HEK293 (cell line): Measurements from ENCODE around the gene PACS1.
A peak's percentile ranks its signal among the peaks of the same experiment; 100 is the strongest.

Experiments
- CTCF ChIA-PET: fragments of 350-600 bp; formaldehyde crosslinking; extraction: SDS; loops from one replicate; lab custom pipeline; 2021; ENCODE audit warnings: antibody characterized with exemption; lab: Yijun Ruan, JAX
- POLR2A ChIA-PET: fragments of 300-600 bp; formaldehyde crosslinking; extraction: SDS; loops from one replicate; lab custom pipeline; 2020; ENCODE audit warnings: antibody characterized with exemption, inconsistent platforms; lab: Yijun Ruan, JAX
- H3K27ac ChIP-seq: fragments of 200-500 bp; sonication (Bioruptor generic); 2 replicates; pipeline ENCODE4 v1.5.1; 2014; ENCODE audit warnings: low read depth, low read length, control low read depth, inconsistent platforms; ENCODE audit errors: extremely low read depth
- H3K36me3 ChIP-seq, 2 experiments: fragments of 200-500 bp in 1 of 2; sonication (Bioruptor generic) in 1 of 2; 1 replicate in 1 of 2; 2 replicates in 1 of 2; pipeline ENCODE4 v1.5.1; 2014 to 2017; ENCODE audit warnings: inconsistent platforms in 2 of 2, low read length in 2 of 2; ENCODE audit not compliant: control insufficient read depth in 2 of 2, insufficient read depth in 1 of 2
- H3K4me1 ChIP-seq: fragments of 200-500 bp; sonication (Bioruptor generic); 2 replicates; pipeline ENCODE4 v1.5.1; 2014; ENCODE audit warnings: mild to moderate bottlenecking, low read length, inconsistent platforms; ENCODE audit not compliant: control insufficient read depth, insufficient read depth
- H3K4me3 ChIP-seq: 2 replicates; pipeline ENCODE4 v1.5.1; 2011; ENCODE audit warnings: low read depth, mild to moderate bottlenecking, control low read depth, low read length, moderate library complexity
- H3K9me3 ChIP-seq: fragments of 200-500 bp; sonication (Bioruptor generic); 2 replicates; pipeline ENCODE4 v1.5.1; 2014; ENCODE audit warnings: low read depth, low read length, inconsistent platforms; ENCODE audit not compliant: control insufficient read depth, insufficient read depth
- BCL11A ChIP-seq: fragments of 450-650 bp; formaldehyde crosslinking; IDR thresholded peaks from 2 replicates; pipeline ENCODE4 v1.5.1; 2016; ENCODE audit warnings: low read depth, missing biosample characterization, missing genetic modification characterization
- GFI1B ChIP-seq: fragments of 450-650 bp; formaldehyde crosslinking; IDR thresholded peaks from 2 replicates; pipeline ENCODE4 v1.5.1; 2016; ENCODE audit warnings: missing biosample characterization, missing genetic modification characterization
- HOXA7 ChIP-seq: sonication (generic); formaldehyde crosslinking; IDR thresholded peaks from 2 replicates; pipeline ENCODE4 v1.8.1; 2022; ENCODE audit warnings: missing genetic modification reagents, borderline replicate concordance
- HOXC10 ChIP-seq: sonication (generic); formaldehyde crosslinking; IDR thresholded peaks from 2 replicates; pipeline ENCODE4 v1.8.1; 2023; ENCODE audit warnings: mild to moderate bottlenecking, missing genetic modification reagents
- MZF1 ChIP-seq: fragments of 450-650 bp; formaldehyde crosslinking; IDR thresholded peaks from 2 replicates; pipeline ENCODE4 v1.5.1; 2017; ENCODE audit warnings: missing biosample characterization, missing genetic modification characterization, borderline replicate concordance
- SCRT2 ChIP-seq: fragments of 450-650 bp; formaldehyde crosslinking; IDR thresholded peaks from 2 replicates; pipeline ENCODE4 v1.5.1; 2016; ENCODE audit warnings: missing biosample characterization, missing genetic modification characterization
- ZBTB6 ChIP-seq: fragments of 450-650 bp; formaldehyde crosslinking; IDR thresholded peaks from 2 replicates; pipeline ENCODE4 v1.5.1; 2017; ENCODE audit warnings: missing biosample characterization, missing genetic modification characterization
- ZBTB8A ChIP-seq: fragments of 450-650 bp; formaldehyde crosslinking; IDR thresholded peaks from 2 replicates; pipeline ENCODE4 v1.5.1; 2016; ENCODE audit warnings: missing biosample characterization, missing genetic modification characterization
- ZIC2 ChIP-seq: fragments of 450-650 bp; formaldehyde crosslinking; IDR thresholded peaks from 2 replicates; pipeline ENCODE4 v1.5.1; 2016; ENCODE audit warnings: missing biosample characterization, missing genetic modification characterization
- ZNF121 ChIP-seq: fragments of 450-650 bp; formaldehyde crosslinking; IDR thresholded peaks from 2 replicates; pipeline ENCODE4 v1.5.1; 2016; ENCODE audit warnings: missing biosample characterization, missing genetic modification characterization
- ZNF274 ChIP-seq, 2 experiments: fragments of 200-500 bp in 1 of 2; fragments of 450-650 bp in 1 of 2; sonication (Bioruptor generic) in 1 of 2; formaldehyde crosslinking in 1 of 2; IDR thresholded peaks; 2 replicates each; pipeline versions ENCODE4 v1.5.1 to v1.6.1; 2014 to 2016; ENCODE audit warnings: borderline replicate concordance in 1 of 2, inconsistent platforms in 1 of 2, low read length in 1 of 2, missing biosample characterization in 1 of 2, missing genetic modification characterization in 1 of 2
- ZNF292 ChIP-seq: fragments of 450-650 bp; formaldehyde crosslinking; IDR thresholded peaks from 2 replicates; pipeline ENCODE4 v1.5.1; 2016; ENCODE audit warnings: low read depth, missing biosample characterization, missing genetic modification characterization, borderline replicate concordance
- ZNF560 ChIP-seq: fragments of 450-650 bp; formaldehyde crosslinking; IDR thresholded peaks from 2 replicates; pipeline ENCODE4 v1.5.1; 2017; ENCODE audit warnings: missing biosample characterization, missing genetic modification characterization, borderline replicate concordance
- ZNF571 ChIP-seq: fragments of 450-650 bp; formaldehyde crosslinking; IDR thresholded peaks from 2 replicates; pipeline ENCODE4 v1.5.0; 2017; ENCODE audit warnings: missing biosample characterization, missing genetic modification characterization
- ZNF600 ChIP-seq: fragments of 450-650 bp; formaldehyde crosslinking; IDR thresholded peaks from 2 replicates; pipeline ENCODE4 v1.5.1; 2016; ENCODE audit warnings: missing biosample characterization, missing genetic modification characterization
- ZNF623 ChIP-seq: fragments of 450-650 bp; formaldehyde crosslinking; IDR thresholded peaks from 2 replicates; pipeline ENCODE4 v1.5.1; 2016; ENCODE audit warnings: missing biosample characterization, missing genetic modification characterization
- ZNF707 ChIP-seq: fragments of 450-650 bp; formaldehyde crosslinking; IDR thresholded peaks from 2 replicates; pipeline ENCODE4 v1.5.1; 2016; ENCODE audit warnings: missing biosample characterization, missing genetic modification characterization
- ZNF792 ChIP-seq: fragments of 450-650 bp; formaldehyde crosslinking; IDR thresholded peaks from 2 replicates; pipeline ENCODE4 v1.5.1; 2016; ENCODE audit warnings: missing biosample characterization, missing genetic modification characterization

The PACS1 gene

GRCh38 chr11:66218846-66219620 lies 149.0 kb downstream of the PACS1 start:
- TF ChIP-seq HOXC10 (CRISPR knock-in tag) (no peak), HOXA7 (CRISPR knock-in tag) (no peak), MZF1 (tag by site-specific recombination) (no peak)
- TF ChIP-seq, all 188 proteins: peak for 0
- Histone ChIP-seq H3K27ac (no peak overlapping the region), H3K9me3 (no peaks in the 10 kb centered on the region), H3K4me1 (no peaks in the 10 kb centered on the region), H3K4me3 (no peak overlapping the region), H3K36me3 (peaks cover 0 to 55% of the 10 kb centered on the region in 2 experiments; a peak in 1 of 3 replicates)
- POLR2A ChIA-PET = no interaction called here
- CTCF ChIA-PET = interaction anchor here (0.8 to 2.4 kb wide), 3 partner anchors 39 to 64 kb away, joined by 4 to 6 read pairs (median 4); no protein-coding TSS in a partner anchor

- H3K4me3 ChIP-seq = no peak overlapping the region
- H3K27ac ChIP-seq = no peak overlapping the region
- H3K9me3 ChIP-seq = no peaks in the 10 kb centered on the region
- H3K36me3 ChIP-seq = peaks cover 0 to 64% of the 10 kb centered on the region in 2 experiments; a peak in 1 of 3 replicates
- TF ChIP-seq ZNF792 (no peak), ZNF571 (tag by site-specific recombination) (no peak), ZNF292 (no peak)
- TF ChIP-seq, all 188 proteins: peak for 0
- ChIA-PET POLR2A (no interaction called here), CTCF (interaction anchor here (0.6 to 2.4 kb wide), 7 partner anchors 14 to 1557 kb away, joined by 3 to 6 read pairs (median 4); no protein-coding TSS in a partner anchor)
- H3K4me1 ChIP-seq = no peaks in the 10 kb centered on the region
Observed at GRCh38 chr11:66219846-66220565, 149.9 kb downstream of the PACS1 start.

- no peaks in the 10 kb centered on the region for H3K4me1 ChIP-seq
- H3K36me3 ChIP-seq = peaks cover 0 to 66% of the 10 kb centered on the region in 2 experiments; a peak in 1 of 3 replicates
- ChIA-PET POLR2A (no interaction called here), CTCF (interaction anchor here (0.6 to 1.3 kb wide), 5 partner anchors 14 to 1557 kb away, joined by 3 to 5 read pairs (median 3); no protein-coding TSS in a partner anchor)
- H3K9me3 ChIP-seq = no peaks in the 10 kb centered on the region
- no peak overlapping the region for H3K4me3 ChIP-seq
- TF ChIP-seq ZBTB8A (tag by site-specific recombination) (no peak), ZBTB6 (tag by site-specific recombination) (no peak), BCL11A (tag by site-specific recombination) (no peak), ZNF560 (tag by site-specific recombination) (no peak), ZNF707 (tag by site-specific recombination) (no peak), ZNF121 (no peak), GFI1B (no peak), ZNF600 (no peak), ZNF623 (tag by site-specific recombination) (no peak)
- no peak overlapping the region for H3K27ac ChIP-seq
Observed at GRCh38 chr11:66220566-66220935, 150.5 kb downstream of the PACS1 start.

- Histone ChIP-seq H3K27ac (no peak overlapping the region), H3K4me3 (no peak overlapping the region), H3K4me1 (no peaks in the 10 kb centered on the region), H3K36me3 (peaks cover 0 to 64% of the 10 kb centered on the region in 2 experiments; a peak in 1 of 3 replicates), H3K9me3 (no peaks in the 10 kb centered on the region)
- ChIA-PET POLR2A (interaction anchor here (1.8 kb wide), 1 partner anchor 68 kb away, joined by 6 read pairs; the partner anchor contains the start of gene YIF1A), CTCF (interaction anchor here (0.6 to 1.7 kb wide), 9 partner anchors 13 to 1556 kb away, joined by 3 to 14 read pairs (median 5); partner anchors contain the start of gene RAB1B)
- TF ChIP-seq ZIC2 (0 out of 2 replicates have a peak, but pooled peaks have one; percentile 39), SCRT2 (tag by site-specific recombination) (peak; percentile 34; the same call in 1 of the 2 replicates), ZNF274 (IDR thresholded peaks at IDR 0.05; ENCODE audit: low read length) (no peak), ZNF274 (tag by site-specific recombination; IDR thresholded peaks at IDR 0.05; ENCODE audit: borderline replicate concordance) (no peak)
Observed at GRCh38 chr11:66221012-66221411, 150.9 kb downstream of the PACS1 start.
